ENCODE data around the gene IRAK1. TPM values are rescaled to one million over a fixed set of nuclear protein-coding genes. Genes with fewer than 3 reads are reported as not detected.

The IRAK1 gene
- polyA plus RNA-seq, 1 of the 3 experiments (the other 2 are of a cell fraction), result 68.5 TPM

- WGBS (ENCODE audit: low lambda C conversion rate), result 60% methylated on average over 5 of the region's 5 CpGs
- H3K79me2 ChIP-seq (ENCODE audit: insufficient read depth), result peaks cover 53% of the 10 kb centered on the region; the same call in 1 of the 2 replicates
- ChIA-PET CTCF (interaction anchor here (0.9 to 4.9 kb wide), 2 partner anchors 12 to 25 kb away, joined by 3 to 30 read pairs; no protein-coding TSS in a partner anchor), POLR2A (no interaction called here)
- no peaks in the 10 kb centered on the region for H3K9me2 ChIP-seq
- no peak overlapping the region for H2AFZ ChIP-seq (ENCODE audit: low read depth)
- no peak overlapping the region for H3K27ac ChIP-seq (ENCODE audit: low read depth in 2 of 2, low read length in 1 of 2)
- H3F3A ChIP-seq (replicated peaks; ENCODE audit: insufficient read depth), result no peaks in the 10 kb centered on the region
- H3K4me3 ChIP-seq (ENCODE audit: low read depth in 2 of 2, low read length in 1 of 2), result no peak overlapping the region
- no peak overlapping the region for H3K9ac ChIP-seq
- H3K9me3 ChIP-seq, result no peaks in the 10 kb centered on the region
- no peaks in the 10 kb centered on the region for H3K36me3 ChIP-seq (replicated peaks in 1 of 2; ENCODE audit: control insufficient read depth in 1 of 2, insufficient read depth in 2 of 2, low read length in 1 of 2)
- no peaks in the 10 kb centered on the region; a peak in 1 of 4 replicates for H3K4me1 ChIP-seq (ENCODE audit: control insufficient read depth in 1 of 2, insufficient read depth in 2 of 2, low read depth in 1 of 2, low read length in 1 of 2)
- peaks cover 22% of the 10 kb centered on the region; the same call in 1 of the 2 replicates for H3K27me3 ChIP-seq (ENCODE audit: insufficient read depth)
- no peak for DNase-seq
- TF ChIP-seq NFIC (IDR thresholded peaks at IDR 0.05; ENCODE audit: borderline replicate concordance), result no peak
- TF ChIP-seq RAD21 (IDR thresholded peaks at IDR 0.05; ENCODE audit: low read length), result no peak
- no peak for TF ChIP-seq SIN3A (IDR thresholded peaks at IDR 0.05; ENCODE audit: borderline replicate concordance, low read depth, low read length)
- TF ChIP-seq ELF1 (IDR thresholded peaks at IDR 0.05), result no peak
- no peak for TF ChIP-seq RCOR1 (IDR thresholded peaks at IDR 0.05; ENCODE audit: low read length)
- TF ChIP-seq EP300 (IDR thresholded peaks at IDR 0.05; ENCODE audit: borderline replicate concordance in 1 of 2, low read depth in 1 of 2, low read length in 1 of 2), result no peak
- TF ChIP-seq, protein P1, sequence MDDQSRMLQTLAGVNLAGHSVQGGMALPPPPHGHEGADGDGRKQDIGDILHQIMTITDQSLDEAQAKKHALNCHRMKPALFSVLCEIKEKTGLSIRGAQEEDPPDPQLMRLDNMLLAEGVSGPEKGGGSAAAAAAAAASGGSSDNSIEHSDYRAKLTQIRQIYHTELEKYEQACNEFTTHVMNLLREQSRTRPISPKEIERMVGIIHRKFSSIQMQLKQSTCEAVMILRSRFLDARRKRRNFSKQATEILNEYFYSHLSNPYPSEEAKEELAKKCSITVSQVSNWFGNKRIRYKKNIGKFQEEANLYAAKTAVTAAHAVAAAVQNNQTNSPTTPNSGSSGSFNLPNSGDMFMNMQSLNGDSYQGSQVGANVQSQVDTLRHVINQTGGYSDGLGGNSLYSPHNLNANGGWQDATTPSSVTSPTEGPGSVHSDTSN (IDR thresholded peaks at IDR 0.05), result no peak
- TF ChIP-seq MXI1 (IDR thresholded peaks at IDR 0.05; ENCODE audit: low read depth, low read length), result no peak
- TF ChIP-seq RXRA (IDR thresholded peaks at IDR 0.05; ENCODE audit: borderline replicate concordance, low read depth), result no peak
- TF ChIP-seq MAX (IDR thresholded peaks at IDR 0.05; ENCODE audit: low read depth), result no peak
- TF ChIP-seq IRF3 (IDR thresholded peaks at IDR 0.05; ENCODE audit: low read depth, low read length), result no peak
- no peak for TF ChIP-seq NRF1 (IDR thresholded peaks at IDR 0.05; ENCODE audit: low read depth, low read length)
- TF ChIP-seq, protein P2, sequence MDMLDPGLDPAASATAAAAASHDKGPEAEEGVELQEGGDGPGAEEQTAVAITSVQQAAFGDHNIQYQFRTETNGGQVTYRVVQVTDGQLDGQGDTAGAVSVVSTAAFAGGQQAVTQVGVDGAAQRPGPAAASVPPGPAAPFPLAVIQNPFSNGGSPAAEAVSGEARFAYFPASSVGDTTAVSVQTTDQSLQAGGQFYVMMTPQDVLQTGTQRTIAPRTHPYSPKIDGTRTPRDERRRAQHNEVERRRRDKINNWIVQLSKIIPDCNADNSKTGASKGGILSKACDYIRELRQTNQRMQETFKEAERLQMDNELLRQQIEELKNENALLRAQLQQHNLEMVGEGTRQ (IDR thresholded peaks at IDR 0.05; ENCODE audit: borderline replicate concordance, low read depth, low read length), result no peak
- no peak for TF ChIP-seq TAF1 (IDR thresholded peaks at IDR 0.05; ENCODE audit: borderline replicate concordance, low read depth, low read length)
- peaks cover 9% of the 10 kb centered on the region for H4K20me1 ChIP-seq (ENCODE audit: insufficient read depth)
- H3K4me2 ChIP-seq, result no peak overlapping the region
Observed at GRCh38 chrX:154037754-154038153, 18.1 kb upstream of the IRAK1 start.

GRCh38 chrX:154036513-154036912 is 16.8 kb upstream of the IRAK1 start:
- Histone ChIP-seq H2AFZ (ENCODE audit: low read depth) (no peak overlapping the region), H3K9me2 (no peaks in the 10 kb centered on the region), H3K27me3 (ENCODE audit: insufficient read depth) (peaks cover 32% of the 10 kb centered on the region; the same call in 1 of the 2 replicates), H4K20me1 (ENCODE audit: insufficient read depth) (peaks cover 9% of the 10 kb centered on the region; the same call in 1 of the 2 replicates), H3K4me3 (ENCODE audit: low read depth in 2 of 2, low read length in 1 of 2) (no peak overlapping the region), H3K9me3 (no peaks in the 10 kb centered on the region), H3F3A (replicated peaks; ENCODE audit: insufficient read depth) (no peaks in the 10 kb centered on the region), H3K79me2 (ENCODE audit: insufficient read depth) (peaks cover 50% of the 10 kb centered on the region; the same call in 1 of the 2 replicates), H3K4me2 (no peak overlapping the region), H3K27ac (ENCODE audit: low read depth in 2 of 2, low read length in 1 of 2) (no peak overlapping the region), H3K9ac (no peak overlapping the region), H3K4me1 (ENCODE audit: control insufficient read depth in 1 of 2, insufficient read depth in 2 of 2, low read depth in 1 of 2, low read length in 1 of 2) (no peaks in the 10 kb centered on the region), H3K36me3 (replicated peaks in 1 of 2; ENCODE audit: control insufficient read depth in 1 of 2, insufficient read depth in 2 of 2, low read length in 1 of 2) (peaks cover 0 to 4% of the 10 kb centered on the region in 2 experiments)
- WGBS (ENCODE audit: low lambda C conversion rate), result 62% methylated on average over 8 of the region's 8 CpGs
- TF ChIP-seq SMC3 (IDR thresholded peaks at IDR 0.05; ENCODE audit: low read depth, low read length) (no peak), RXRA (IDR thresholded peaks at IDR 0.05; ENCODE audit: borderline replicate concordance, low read depth) (no peak), RAD21 (IDR thresholded peaks at IDR 0.05; ENCODE audit: low read length) (no peak)
- TF ChIP-seq, protein P3, sequence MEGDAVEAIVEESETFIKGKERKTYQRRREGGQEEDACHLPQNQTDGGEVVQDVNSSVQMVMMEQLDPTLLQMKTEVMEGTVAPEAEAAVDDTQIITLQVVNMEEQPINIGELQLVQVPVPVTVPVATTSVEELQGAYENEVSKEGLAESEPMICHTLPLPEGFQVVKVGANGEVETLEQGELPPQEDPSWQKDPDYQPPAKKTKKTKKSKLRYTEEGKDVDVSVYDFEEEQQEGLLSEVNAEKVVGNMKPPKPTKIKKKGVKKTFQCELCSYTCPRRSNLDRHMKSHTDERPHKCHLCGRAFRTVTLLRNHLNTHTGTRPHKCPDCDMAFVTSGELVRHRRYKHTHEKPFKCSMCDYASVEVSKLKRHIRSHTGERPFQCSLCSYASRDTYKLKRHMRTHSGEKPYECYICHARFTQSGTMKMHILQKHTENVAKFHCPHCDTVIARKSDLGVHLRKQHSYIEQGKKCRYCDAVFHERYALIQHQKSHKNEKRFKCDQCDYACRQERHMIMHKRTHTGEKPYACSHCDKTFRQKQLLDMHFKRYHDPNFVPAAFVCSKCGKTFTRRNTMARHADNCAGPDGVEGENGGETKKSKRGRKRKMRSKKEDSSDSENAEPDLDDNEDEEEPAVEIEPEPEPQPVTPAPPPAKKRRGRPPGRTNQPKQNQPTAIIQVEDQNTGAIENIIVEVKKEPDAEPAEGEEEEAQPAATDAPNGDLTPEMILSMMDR (IDR thresholded peaks at IDR 0.05), result no peak
- POLR2A ChIA-PET, result no interaction called here
- no peak for DNase-seq
- CTCF ChIA-PET, result interaction anchor here (1.2 to 1.3 kb wide), 2 partner anchors 14 to 24 kb away, joined by 3 to 4 read pairs; no protein-coding TSS in a partner anchor
